GM12801 (cell line): ENCODE results near the gene DNAJB5.

Source experiments
- TF ChIP-seq, protein P1 (sequence below): IDR thresholded peaks from one replicate; pipeline ENCODE4 v1.5.1; 2011; ENCODE audit warnings: control low read depth; ENCODE audit not compliant: insufficient read length; ENCODE audit errors: extremely low read depth

DNAJB5 gene

DNA sequence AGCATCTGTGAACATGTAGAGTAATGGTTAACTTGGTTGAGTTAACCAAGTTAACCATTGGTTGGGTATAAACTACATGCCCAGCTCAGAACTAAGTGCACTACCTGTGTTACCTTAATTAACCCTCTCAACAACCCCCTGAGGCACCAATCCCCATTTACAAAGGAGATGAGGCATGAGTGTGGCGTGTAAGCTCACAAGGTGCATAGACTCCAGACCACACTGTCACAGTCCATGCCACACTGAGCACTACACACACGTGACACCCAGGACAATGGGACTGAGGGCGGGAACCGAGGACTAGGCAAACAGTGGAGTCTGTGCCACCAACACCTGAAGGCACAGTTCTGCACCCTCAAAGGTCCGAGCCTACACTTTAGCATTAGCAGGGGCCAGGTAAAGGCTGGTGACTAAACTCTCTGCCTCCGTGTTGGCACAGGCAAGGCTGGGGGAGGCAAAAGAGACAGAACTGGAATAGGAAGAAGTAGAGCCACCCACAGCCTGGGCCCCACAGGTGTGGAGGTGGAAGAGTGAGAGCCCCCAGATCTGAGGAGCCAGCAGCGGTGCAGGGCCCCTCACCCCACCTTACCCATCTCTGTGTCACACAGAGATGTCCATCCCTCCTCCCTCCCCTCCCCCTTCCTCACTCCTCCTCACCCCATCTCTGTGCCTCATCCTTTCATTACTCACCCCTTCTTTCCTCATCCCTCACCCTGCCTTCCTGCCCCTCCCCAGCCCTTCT lies 2.2 kb upstream of the DNAJB5 start:
- TF ChIP-seq, protein P1, sequence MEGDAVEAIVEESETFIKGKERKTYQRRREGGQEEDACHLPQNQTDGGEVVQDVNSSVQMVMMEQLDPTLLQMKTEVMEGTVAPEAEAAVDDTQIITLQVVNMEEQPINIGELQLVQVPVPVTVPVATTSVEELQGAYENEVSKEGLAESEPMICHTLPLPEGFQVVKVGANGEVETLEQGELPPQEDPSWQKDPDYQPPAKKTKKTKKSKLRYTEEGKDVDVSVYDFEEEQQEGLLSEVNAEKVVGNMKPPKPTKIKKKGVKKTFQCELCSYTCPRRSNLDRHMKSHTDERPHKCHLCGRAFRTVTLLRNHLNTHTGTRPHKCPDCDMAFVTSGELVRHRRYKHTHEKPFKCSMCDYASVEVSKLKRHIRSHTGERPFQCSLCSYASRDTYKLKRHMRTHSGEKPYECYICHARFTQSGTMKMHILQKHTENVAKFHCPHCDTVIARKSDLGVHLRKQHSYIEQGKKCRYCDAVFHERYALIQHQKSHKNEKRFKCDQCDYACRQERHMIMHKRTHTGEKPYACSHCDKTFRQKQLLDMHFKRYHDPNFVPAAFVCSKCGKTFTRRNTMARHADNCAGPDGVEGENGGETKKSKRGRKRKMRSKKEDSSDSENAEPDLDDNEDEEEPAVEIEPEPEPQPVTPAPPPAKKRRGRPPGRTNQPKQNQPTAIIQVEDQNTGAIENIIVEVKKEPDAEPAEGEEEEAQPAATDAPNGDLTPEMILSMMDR: no peak

- TF ChIP-seq, protein P1: no peak
These were observed 1.1 kb upstream of the DNAJB5 start for GRCh38 chr9:34988218-34989002.

DNA sequence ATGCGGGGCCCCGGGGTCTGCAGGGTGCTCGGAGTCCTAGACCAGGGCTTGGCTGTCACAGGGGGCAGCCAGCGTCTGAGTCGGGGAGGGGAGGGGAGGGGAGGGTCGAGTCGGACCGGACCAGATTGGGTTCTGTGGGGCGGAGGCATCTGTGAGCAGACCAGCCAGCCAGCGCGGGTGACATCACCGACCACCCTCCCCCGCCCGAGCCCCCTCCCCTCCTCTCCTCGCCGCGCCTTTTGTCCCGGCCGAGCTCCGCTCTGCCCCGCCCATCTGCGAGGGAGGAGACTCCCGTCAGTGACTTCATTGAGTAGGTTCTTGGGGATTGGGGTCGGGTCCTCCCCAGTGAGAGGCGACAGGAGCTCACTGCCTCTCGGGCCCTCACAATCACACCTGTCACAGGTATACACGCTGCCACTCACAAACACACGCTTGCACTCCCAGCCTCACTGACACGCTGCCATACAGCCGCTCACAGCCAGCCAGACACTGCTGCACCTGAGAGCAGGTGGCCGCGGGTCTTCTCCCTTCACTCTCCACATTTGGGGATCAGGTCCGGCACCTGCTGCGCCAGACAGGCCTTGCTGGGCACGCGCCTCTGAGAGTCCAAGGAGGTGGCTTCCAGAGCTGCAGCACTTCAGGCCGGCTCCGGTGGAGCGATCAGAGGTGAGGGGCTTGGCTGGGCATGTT lies 546 bp downstream of the DNAJB5 start:
- TF ChIP-seq, protein P1: no peak

GRCh38 chr9:34990908-34991606 lies 1.5 kb downstream of the DNAJB5 start:
- TF ChIP-seq, protein P1: no peak

DNA sequence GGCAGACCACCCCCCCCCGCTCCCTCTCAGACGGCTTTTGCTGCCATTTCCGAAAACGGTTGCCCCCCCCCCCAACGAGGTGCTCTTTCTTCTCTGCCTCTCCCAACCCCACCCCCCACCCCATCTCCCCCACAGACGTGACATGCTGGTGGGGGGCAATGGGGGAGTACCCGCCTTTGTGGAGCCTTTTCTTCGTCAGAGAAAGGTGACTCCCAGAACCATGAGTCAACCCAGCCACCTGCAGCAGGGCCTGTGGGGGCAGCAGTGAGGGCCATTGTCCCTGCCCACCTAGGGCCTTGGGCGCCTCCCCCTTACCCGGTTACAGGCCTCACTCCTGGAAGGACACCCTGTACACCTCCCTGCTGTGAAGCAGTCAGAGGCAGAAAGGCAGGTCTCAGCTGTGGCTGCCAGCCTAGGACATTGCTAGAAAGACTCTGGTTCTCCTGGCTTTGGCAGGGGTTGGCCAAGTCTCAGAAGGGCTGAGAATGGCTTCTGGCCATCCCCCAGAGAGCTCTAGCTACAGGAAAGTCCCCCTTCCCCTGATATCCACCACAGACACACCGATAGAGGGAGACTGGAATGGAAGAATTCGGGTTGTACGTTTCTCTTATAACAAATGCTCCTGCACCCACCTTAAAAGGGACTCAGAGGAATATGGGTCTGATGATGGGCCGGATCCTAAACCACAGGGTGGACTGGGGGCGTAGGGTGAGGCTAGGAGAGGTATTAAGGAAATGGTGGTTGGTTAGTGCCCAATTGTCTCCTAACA lies 2.2 kb downstream of the DNAJB5 start:
- TF ChIP-seq, protein P1: no peak

GRCh38 chr9:34992376-34992951 lies 2.9 kb downstream of the DNAJB5 start:
- TF ChIP-seq, protein P1: no peak
